HT1080 (cell line): ENCODE results near the gene BTBD2. TPM values are rescaled to one million over a fixed set of nuclear protein-coding genes. Genes with fewer than 3 reads are reported as not detected.

Experiments used
- DNase-seq: peaks from one replicate; pipeline ENCODE4 v3.0.0-alpha.2; 2015; ENCODE audit warnings: low read depth
- total RNA-seq: library from RNA; depleted of rRNA; stranded (reverse); fragments of >200 nt; shearing (Covaris generic); gene quantifications from 2 replicates; pipeline ENCODE4 v1.2.3, GENCODE V29; 2014

The BTBD2 gene
- total RNA-seq, 1 experiment from 2014 or later: 66.6 TPM

- DNase-seq: peak; percentile 73
Measured at GRCh38 chr19:2050991-2051772, 35.7 kb upstream of the BTBD2 start, which contains the start of gene MKNK2. Gene MKNK2 (minus strand): TSS chr19:2051244. CDS start chr19:2050851, 393 bp downstream.

DNA sequence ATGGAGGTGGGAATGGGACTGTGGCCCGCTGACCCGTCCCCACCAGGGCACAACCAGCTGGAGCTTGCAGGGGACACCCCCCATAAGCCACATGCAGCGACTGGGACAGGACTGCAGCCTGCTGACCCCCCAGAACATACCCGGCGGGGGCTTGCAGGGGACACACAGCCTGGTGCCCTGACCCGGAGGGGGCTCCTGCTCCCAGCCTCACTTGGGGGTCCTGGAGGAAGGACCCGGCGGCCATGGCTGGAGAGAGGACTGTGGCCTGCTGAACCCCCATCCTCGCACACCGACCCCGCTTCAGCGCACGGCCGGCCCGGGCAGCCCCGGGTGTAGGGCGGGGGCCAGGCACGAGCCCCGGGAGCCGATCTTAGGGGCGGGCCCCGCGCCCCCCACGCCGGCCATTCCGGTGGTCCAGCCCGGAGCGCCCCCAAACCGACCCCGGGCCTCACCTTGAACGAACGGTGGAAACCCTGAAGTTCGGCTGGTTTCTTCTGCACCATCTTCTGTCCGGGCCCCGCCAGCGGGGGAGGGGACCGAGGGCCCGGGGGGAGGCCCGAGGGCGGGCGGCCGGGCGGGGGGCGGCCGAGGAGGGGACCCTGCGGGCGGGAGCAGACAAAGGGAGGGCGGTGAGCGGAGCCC lies 35.0 kb upstream of the BTBD2 start:
- no peak for DNase-seq

DNA sequence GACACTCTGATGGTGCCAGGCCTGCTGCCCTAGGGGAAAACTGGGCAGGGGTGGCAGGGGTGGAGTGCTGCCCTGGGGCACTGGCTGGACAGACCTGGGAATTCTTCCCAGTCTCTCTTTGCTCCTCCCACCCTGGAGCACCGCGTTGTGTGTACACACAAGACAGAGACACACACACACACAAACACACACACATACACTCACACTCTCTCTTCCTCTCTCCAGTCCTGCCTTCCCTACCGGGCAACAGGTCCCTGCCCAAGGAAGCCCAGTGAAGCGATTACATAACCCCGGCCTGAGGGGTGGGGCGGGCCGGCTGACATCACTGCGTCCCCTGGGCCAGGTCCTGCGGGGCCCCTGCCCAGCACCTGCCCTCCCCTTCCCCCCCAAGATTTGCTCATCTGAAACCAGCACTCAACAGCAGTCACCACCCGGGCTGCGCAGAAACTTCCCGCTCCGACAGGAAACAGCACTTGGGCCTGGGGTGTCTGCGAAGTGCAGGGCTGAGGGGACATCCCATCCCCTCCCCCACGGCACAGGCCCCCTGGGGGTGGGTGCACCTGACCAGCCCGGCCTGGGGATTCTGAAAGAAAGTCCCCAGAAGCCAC lies 34.3 kb upstream of the BTBD2 start:
- peak; percentile 67 for DNase-seq

DNA sequence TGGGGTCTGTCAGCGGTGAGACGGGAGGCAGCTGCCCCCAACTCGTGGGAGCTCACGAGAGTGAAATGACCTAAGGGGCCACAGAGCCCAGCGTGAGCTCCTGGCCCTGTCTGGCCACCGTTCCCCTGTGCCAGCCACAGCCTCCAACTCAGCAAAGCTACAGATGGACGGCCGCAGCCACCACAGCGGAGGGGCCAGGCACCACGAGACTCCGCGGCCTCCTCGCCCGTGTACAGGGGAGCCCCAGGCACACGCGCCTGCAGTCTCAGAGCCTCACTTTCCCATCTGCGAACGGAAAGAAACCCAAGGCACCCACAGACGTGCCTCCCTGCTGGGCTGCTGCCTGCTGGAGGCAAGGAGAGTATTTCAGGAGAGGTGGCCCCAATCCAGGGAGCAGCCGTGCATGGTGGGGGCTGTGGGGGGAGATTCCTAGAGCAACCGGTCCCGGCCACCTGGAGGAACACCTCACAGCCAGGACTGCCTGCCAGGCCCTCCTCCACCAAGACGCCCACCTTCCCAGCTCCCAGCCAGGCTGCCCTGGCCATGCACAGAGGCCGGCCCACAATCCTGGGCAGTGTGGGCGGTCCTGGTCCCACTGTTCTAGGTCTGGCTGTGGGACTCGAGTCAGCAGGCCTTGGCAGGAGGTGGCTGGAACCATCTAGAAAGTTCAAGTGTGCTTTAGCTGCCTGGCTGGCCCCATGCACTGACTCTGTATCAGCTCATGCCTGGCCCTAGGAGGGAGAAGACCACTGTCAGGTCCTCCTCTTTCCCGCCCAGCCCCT lies 33.6 kb upstream of the BTBD2 start:
- DNase-seq: no peak

GRCh38 chr19:2048104-2048958 lies 32.8 kb upstream of the BTBD2 start:
- no peak for DNase-seq

- DNase-seq: peak; percentile 71
Measured at GRCh38 chr19:2047449-2048103, 32.1 kb upstream of the BTBD2 start.

DNA sequence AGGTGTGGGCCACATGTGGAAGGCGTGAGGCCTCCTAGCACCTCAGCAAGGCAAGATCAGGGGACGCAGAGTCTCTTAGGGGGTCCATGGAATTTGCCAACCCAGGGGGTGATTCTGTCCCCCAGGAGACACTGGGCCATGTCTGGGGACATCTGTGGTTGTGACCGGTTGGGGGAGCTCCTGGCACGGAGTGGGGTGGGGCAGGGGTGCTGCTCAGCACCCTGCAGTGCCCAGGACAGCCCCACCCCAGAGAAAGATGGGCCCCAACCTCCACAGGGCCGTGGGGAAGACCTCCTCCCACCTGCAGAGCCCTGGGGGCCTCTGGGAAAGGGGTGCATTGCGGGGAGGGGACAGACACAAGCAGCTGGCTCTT lies 31.5 kb upstream of the BTBD2 start:
- no peak for DNase-seq

DNA sequence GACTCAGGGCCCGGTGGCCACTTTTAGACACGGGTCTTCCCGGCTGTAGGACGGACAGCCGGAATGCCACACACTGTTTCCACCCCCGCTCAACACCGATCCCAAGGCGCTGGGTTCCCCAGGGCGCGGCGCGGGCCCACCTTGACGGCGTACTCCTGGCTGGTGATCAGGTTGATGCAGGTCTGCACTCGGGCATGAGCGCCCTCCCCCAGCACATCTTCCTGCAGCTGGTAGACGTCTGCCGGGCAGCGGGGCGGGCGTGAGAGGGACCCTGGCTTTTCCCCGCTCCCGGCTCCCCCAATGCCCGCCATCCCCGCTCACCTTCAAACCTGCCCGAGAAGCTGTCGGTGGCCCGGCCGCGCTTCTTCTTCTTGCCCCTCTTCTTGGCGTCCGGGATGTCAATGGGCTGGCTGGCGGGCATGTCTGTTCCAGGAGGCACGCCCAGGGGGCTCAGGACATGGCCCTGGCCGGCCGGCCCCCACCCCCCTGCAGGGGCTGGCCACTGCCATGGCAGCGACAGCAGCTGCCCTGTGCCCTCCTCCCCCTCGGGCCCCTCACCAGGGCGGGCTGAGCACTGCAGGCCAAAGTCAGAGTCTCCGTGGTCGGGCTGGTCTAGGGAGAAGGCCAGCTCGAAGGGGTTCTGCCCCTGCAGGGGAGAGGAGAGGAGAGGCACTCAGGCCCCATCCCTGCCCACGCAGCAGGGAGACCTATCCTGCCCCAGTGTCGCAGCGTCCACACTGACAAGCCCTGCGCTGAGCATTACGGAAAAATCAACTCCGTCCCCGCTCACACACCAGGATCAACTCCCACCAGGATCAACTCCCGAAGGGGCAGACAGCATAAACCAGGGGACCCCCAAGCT lies 30.8 kb upstream of the BTBD2 start:
- no peak for DNase-seq

GRCh38 chr19:2045501-2046045 lies 30.1 kb upstream of the BTBD2 start:
- DNase-seq: no peak

GRCh38 chr19:2044709-2045500 lies 29.4 kb upstream of the BTBD2 start:
- DNase-seq: no peak

- no peak for DNase-seq
Measured at GRCh38 chr19:2043961-2044708, 28.6 kb upstream of the BTBD2 start.

DNA sequence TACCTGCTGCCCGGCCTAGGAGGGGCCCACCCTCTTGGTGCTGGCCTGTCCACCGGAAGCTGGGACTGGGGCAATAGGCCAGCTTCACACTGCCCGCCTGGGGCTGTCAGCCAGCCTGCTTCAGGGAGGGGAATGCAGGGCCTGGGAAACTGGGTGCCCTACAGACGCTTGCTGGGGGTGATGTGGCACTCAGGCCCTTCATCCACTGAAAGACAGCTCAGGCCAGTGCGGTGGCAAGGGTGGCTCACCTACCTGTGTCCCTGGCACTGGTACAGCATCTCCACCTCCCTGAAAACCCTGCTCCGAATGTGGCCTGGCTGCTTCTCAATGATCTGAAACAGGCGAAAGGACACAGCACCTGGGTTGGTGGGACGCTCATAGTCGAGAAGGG lies 27.7 kb upstream of the BTBD2 start:
- no peak for DNase-seq

- DNase-seq: no peak
Measured at GRCh38 chr19:2042485-2043250, 27.2 kb upstream of the BTBD2 start.

- DNase-seq: no peak
Measured at GRCh38 chr19:2041683-2042484, 26.4 kb upstream of the BTBD2 start.

DNA sequence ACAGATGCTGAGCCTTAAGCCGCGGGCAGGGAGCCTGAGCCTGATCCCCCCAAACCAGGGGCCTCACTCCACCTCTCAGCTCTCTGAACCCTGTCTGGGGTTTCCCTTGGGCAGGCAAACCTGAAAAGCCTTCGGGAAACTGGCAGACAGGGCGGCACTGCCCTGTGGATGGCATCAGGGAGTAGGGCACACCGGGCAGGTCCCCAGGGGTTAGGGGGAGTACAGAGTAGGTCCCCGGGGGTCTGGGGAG lies 25.8 kb upstream of the BTBD2 start:
- no peak for DNase-seq
